H7 (cell line): ENCODE results near the gene IRF4. TPM values are rescaled to one million over a fixed set of nuclear protein-coding genes. Genes with fewer than 3 reads are reported as not detected.
A peak's percentile ranks its signal among the peaks of the same experiment; 100 is the strongest.
"Not testable (repeated sequence)": the region's sequence is repeated elsewhere in the genome, so short reads cannot be mapped to it uniquely, and the experiment has no call there.

ENCODE experiments used
- DNase-seq: peaks from one replicate; pipeline ENCODE4 v3.0.0; 2012
- H3K27me3 ChIP-seq: 2 replicates; pipeline ENCODE4 v1.6.0; 2011; ENCODE audit warnings: mild to moderate bottlenecking, low read length; ENCODE audit not compliant: control insufficient read depth, insufficient read depth
- H3K36me3 ChIP-seq: replicated peaks from 2 replicates; pipeline ENCODE4 v1.5.1; 2011; ENCODE audit warnings: low read length; ENCODE audit not compliant: control insufficient read depth, insufficient read depth
- H3K4me3 ChIP-seq: 2 replicates; pipeline ENCODE4 v1.5.1; 2011; ENCODE audit warnings: low read depth, mild to moderate bottlenecking, control low read depth, low read length, moderate library complexity; ENCODE audit not compliant: insufficient read depth
- total RNA-seq: library from RNA; depleted of rRNA; stranded (reverse); fragments of >200 nt; shearing (Covaris generic); gene quantifications from 2 replicates; pipeline ENCODE4 v1.2.3, GENCODE V29; 2014

Gene IRF4
- total RNA-seq, 1 experiment from 2014 or later: 1.1 TPM

DNA sequence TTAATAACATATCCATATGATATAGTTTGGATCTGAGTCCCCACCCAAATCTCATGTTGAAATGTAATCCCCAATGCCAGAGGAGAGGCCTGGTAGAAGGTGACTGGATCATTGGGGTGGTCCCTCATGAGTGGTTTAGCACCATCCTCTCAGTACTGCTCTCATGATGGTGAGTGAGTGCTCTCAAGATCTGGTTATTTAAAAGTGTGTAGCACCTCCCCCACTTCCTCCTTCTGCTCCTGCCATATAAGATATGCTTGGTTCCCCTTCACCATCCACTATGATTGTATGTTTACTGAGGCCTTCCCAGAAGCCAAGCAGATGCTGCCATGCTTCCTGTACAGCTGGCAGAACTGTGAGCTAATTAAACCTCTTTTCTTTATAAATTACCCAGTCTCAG, 22.9 kb downstream of the IRF4 start:
- Histone ChIP-seq H3K36me3 (no peaks in the 10 kb centered on the region), H3K4me3 (no peak overlapping the region), H3K27me3 (no peaks in the 10 kb centered on the region)
- no peak for DNase-seq

DNA sequence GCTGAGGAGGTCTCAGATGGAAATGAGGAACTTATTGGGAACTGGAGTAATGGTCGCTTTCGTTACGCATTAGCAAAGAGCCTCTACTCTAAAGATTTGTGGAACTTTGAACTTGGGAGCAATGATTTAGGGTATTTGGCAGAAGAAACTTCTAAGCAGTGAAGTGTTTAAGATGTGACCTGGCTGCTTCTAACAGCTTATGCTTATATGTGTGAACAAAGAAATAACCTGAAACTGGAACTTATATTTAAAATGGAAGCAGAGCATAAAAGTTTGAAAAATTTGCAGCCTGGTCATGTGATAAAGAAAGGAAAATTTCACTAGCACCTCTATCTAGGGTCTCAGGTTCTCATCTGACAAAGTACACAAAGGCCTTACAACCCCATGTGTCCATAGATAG, 23.5 kb downstream of the IRF4 start:
- no peak for DNase-seq
- H3K4me3 ChIP-seq: no peak overlapping the region
- no peaks in the 10 kb centered on the region for H3K36me3 ChIP-seq
- no peaks in the 10 kb centered on the region for H3K27me3 ChIP-seq

DNA sequence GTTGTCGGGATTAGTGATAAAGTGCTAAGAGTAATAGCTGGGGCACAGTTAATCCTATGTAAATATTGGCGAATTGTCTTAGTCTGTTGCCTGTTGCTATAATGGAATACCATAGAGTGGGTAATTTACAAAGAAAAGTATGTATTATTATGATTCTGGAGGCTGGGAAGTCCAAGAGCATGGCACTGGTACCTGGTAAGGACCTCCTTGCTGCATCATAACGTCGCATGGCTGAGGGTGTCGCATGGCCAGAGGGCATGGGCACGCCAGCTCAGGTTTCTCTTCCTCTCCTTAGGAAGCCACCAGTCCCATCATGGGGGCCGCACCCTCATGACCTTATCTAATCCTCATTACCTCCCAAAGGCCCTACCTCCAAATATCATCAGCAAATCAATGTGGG, 29.7 kb downstream of the IRF4 start:
- DNase-seq: no peak
- H3K4me3 ChIP-seq: no peak overlapping the region
- no peaks in the 10 kb centered on the region for H3K27me3 ChIP-seq
- H3K36me3 ChIP-seq: no peaks in the 10 kb centered on the region

DNA sequence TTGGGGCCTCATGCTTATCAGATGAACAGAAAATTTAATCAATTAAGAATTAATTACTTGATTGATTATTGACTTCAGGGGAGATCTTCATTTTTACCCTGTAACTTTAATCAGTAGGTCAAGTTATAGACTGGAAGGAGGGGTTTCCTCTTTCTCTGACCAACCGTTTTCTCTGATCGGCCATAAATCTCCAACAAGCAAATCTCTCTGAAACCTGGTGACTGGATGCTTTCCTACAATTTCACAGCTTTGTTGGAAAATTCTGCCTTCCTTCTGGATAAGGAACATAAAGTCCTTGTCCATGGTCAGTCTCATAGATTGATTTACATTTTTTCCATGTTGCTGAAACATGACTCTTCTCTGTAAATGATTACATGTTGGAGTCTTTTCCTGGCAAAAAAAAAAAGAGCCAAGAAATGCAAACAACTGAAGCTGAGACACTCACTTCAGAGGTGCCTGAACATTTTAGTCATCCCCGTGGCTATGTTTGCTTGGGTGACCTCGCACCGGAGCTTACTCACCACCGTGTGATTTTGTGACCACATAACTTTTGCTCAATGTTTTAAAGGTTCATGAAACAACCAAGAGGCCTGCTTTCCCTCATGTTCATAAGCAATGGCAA, 31.0 kb downstream of the IRF4 start:
- no peak for DNase-seq
- Histone ChIP-seq H3K36me3 (no peaks in the 10 kb centered on the region), H3K4me3 (no peak overlapping the region), H3K27me3 (no peaks in the 10 kb centered on the region)

DNA sequence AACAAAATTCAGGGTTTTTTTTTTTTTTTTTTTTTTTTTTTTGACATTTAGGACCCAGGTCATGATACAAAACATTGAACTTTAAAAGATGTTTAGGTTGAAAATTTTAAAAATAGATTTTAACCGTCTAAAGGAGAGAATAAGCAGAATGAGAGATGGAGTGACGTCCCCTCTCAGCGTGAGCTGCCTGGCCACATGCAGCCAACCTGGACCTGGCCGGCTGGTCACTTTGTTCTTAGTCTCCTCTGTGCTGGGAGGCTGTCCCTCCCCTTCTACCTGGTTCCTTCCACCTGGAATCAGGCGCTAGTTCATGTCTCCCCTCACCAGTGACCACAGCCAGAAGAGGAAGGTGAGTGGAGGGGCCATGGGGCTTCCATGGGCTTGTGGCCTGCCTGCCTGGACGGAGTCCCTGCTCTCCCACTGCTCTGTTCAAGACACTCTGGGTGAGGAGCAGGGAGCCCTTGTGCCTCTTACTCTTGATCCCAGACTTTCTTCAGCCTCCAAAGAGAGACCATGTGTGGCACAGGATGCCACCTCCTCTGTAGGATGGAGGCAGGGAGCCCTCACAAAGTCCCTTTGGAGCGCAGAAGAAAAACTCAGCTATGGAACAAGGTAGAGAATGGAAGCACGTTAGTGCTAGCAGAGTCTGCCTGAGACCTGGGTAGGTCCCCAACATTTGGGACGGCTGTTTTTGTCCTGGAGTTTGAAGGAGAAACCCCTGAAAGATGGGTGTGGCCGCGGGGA, 31.7 kb downstream of the IRF4 start:
- H3K36me3 ChIP-seq: no peaks in the 10 kb centered on the region
- no peaks in the 10 kb centered on the region for H3K27me3 ChIP-seq
- H3K4me3 ChIP-seq: no peak overlapping the region
- DNase-seq: no peak

DNA sequence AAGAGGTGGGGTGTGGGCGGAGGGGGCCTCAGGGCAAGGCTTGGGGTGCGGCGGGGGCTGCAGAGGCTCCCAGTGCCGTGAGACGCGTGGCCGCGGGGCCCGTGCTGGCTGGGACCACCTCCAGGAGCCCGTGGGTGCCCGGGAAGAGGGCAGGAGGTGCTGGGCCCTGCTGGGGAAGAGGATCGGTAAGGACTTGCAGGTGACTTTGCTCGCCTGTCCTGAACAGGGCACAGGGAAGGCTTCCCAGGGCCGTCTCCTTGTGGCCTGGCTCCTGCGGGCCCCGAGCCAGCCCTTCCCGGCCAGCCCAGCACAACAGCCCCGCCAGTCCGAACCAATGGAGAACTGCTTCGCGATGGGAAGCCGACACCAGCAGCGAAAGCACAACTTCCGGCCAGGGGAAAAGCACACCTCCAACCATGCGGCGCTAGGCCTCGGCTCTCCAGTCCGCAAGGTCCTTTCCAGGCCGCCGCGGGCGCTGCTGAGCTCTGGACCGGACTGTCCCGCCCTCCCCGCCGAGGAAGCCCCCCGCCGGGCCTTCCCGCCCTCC, 32.3 kb downstream of the IRF4 start:
- DNase-seq: peak; percentile 68
- no peaks in the 10 kb centered on the region for H3K27me3 ChIP-seq
- no peaks in the 10 kb centered on the region for H3K36me3 ChIP-seq
- H3K4me3 ChIP-seq: no peak overlapping the region

DNA sequence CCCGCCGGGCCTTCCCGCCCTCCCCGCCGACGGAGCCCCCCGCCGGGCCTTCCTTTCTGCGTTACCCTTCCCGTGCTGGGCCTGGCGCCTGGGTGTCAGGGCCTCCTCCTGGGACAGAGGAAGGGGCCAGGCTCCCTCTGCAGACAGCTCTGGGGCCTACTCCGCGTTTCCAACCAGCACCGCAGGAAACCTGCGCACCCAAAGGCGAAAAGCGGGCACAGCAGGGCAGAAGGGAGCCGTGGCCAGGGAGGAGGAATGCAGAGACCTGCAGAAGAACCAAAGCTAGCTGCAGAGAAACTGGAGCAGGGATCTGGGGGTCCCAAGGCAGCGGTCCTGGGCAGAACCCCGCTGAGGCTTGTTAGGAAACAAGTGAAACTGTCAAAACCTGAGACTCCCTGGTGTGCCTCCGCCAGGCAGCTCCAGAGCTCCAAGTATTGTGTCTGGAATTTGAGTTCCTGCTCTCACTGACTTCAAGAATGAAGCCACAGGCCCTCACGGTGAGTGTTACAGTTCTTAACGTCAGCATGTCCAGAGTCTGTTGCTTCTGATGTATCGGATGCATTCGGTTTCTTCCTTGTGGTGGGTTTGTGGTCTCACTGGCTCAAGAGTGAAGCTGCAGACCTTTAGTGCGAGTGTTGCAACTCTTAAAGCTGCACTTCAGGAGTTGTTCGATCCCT, 33.3 kb downstream of the IRF4 start:
- Histone ChIP-seq H3K36me3 (no peaks in the 10 kb centered on the region), H3K27me3 (no peaks in the 10 kb centered on the region), H3K4me3 (no peak overlapping the region)
- no peak for DNase-seq

DNA sequence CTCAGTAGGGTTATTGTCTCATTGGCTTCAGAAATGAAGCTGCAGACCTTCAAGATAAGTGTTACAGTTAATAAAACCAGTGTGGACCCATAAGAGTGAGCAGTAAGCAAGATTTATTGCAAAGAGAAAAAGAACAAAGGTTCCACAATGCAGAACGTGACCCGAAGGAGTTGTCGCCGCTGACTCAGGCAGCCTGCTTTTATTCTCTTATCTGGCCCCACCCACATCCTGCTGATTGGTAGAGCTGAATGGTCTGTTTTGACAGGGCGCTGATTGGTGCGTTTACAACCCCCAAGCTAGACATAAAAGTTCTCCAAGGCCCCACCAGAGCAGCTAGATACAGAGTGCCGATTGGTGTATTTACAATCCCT, 33.9 kb downstream of the IRF4 start:
- not testable (repeated sequence) for DNase-seq, H3K36me3 ChIP-seq, H3K27me3 ChIP-seq, H3K4me3 ChIP-seq

DNA sequence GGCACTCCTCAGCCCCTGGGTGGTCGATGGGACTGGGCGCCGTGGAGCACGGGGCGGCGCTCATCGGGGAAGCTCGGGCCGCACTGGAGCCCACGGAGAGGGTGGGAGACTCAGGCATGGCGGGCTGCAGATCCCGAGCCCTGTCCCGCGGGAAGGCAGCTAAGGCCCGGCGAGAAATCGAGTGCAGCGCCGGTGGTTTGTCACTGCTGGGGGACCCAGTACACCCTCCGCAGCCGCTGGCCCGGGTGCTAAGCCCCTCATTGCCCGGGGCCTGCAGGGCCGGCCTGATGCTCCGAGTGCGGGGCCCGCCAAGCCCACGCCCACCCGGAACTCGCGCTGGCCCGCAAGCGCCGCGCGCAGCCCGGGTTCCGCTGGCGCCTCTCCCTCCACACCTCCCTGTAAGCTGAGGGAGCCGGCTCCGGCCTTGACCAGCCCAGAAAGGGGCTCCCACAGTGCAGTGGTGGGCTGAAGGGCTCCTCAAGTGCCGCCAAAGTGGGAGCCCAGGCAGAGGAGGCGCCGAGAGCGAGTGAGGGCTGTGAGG, 34.7 kb downstream of the IRF4 start:
- H3K27me3 ChIP-seq, DNase-seq, H3K36me3 ChIP-seq, H3K4me3 ChIP-seq: not testable (repeated sequence)

DNA sequence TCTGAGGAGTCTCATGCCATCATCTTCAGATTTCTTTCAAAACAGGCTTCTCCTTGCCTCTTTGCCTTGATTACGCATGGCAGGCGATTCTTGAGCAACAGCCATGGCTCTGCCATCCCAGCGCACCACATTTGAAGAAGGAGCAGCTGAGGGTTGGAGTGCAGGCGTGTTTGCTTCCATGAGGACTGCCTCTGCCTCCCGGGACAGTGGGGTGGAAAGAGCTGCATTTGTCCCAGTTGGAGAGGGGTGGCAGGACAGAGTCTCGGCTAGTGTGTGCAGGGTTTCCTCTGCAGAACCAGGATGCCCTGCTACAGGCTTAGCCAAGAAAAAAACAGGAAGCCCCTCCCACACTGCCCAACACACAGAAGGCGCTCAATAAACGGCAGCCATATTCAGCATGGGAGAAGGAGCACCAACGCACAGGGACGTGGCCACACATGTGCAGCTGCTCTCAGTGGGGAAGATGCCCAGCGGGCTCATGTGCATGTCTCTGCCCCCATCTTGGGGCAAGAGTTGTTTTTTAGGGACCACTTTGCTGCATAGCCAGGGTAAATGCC, 36.6 kb downstream of the IRF4 start:
- no peaks in the 10 kb centered on the region for H3K36me3 ChIP-seq
- no peak overlapping the region for H3K4me3 ChIP-seq
- DNase-seq: no peak
- H3K27me3 ChIP-seq: no peaks in the 10 kb centered on the region

DNA sequence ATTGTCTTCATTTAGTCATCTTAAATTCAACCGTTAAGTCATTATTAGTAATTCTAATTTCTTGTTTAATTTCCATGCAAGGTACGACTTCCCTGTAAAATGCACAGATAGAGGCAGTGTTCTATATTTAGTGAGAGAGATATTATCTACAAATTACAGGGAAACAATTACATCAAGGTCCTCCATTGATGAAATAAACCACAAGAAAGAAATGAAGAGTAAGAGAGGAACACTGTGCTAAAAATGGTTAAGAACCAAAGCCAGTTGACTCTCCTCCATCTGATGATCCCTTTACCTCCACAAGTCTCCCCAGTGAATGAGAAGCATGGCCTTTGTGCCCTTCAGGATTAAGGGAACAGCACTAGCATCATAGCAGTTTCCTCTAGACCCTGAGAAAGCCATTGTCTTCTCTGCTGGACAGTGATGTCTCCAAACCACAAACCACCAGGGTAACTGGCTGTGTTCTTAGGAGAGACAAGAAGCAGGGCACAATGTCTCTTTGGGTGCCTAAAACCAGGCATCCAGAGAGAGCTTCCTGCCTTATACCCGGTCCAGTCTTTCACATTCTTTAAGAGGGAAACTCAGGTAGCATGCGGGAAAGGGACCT, 38.1 kb downstream of the IRF4 start:
- H3K4me3 ChIP-seq: no peak overlapping the region
- DNase-seq: no peak
- no peaks in the 10 kb centered on the region for H3K27me3 ChIP-seq
- H3K36me3 ChIP-seq: no peaks in the 10 kb centered on the region

DNA sequence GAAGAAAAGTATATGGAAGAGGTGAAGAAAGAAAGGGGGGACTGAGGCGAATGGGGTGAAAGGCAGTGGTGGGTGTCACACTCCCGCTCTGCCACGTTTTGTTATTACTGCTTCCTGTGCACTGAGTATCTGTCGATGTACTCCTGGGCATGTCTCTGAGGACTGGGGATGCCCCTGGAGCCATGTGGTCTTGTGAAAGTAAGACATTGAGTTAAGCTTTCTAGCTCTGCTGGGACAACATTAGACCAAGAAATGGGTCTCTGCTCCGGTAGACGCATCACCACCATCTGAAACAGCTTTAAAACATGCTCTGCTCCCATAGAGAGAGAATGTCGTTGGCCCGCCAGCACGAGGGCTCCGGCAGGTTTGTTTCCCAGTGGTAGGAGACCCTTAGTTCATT, 40.0 kb downstream of the IRF4 start:
- DNase-seq: no peak
- no peak overlapping the region for H3K4me3 ChIP-seq
- no peaks in the 10 kb centered on the region for H3K27me3 ChIP-seq
- no peaks in the 10 kb centered on the region for H3K36me3 ChIP-seq

DNA sequence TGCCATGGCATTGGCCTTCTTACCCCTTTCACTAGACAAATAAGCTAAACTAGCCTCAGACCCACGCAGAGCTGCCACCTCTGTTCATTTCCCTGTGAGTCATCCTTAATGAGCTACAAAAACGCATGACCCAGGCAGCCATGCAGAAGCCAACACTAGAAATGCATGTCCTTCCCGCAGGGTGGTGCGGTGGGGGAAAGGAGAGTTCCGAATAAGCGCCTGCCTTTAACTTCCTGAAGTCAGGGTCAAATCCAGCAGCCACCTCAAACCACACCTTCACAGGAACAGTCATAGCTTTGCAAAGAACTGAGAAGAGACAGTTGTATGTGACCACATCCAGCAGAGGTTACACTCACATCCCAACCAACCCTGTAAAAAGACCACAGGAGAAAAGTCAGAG, 40.4 kb downstream of the IRF4 start:
- H3K4me3 ChIP-seq: no peak overlapping the region
- DNase-seq: no peak
- no peaks in the 10 kb centered on the region for H3K27me3 ChIP-seq
- no peaks in the 10 kb centered on the region for H3K36me3 ChIP-seq

DNA sequence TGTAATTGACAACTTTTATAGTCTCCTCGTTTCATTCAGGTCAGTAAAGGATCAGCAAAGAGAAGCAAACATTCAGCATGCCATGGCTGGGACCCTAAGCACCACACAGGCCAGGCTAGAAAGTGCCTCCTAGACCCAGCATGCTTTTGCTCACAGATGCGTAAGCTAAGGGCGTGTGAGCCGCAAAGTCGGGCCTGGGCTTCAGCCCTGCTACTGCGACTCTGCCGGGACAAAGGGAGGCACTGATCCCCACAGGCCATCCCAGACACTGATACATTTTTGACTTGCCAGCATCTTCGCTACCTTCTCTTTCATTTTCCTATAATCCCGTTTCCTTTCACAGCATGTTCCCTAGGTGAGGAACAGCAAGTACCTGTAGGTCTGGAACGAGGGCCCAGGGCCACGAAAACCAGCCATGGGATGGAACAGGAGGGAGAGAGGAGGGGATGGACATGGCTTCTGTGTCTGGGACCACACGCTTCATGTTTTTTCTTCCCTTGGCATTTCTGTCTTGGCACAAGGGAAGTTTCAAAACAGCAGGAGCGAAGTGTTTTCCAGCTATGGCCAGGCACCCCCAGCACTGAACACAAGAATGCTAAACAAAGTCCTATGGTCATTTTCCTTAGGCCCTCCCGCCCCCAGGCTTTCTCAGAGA, 42.6 kb downstream of the IRF4 start:
- no peaks in the 10 kb centered on the region for H3K36me3 ChIP-seq
- DNase-seq: no peak
- no peaks in the 10 kb centered on the region for H3K27me3 ChIP-seq
- H3K4me3 ChIP-seq: no peak overlapping the region
